Measurements from ENCODE around the gene HLF.

The HLF gene

DNA sequence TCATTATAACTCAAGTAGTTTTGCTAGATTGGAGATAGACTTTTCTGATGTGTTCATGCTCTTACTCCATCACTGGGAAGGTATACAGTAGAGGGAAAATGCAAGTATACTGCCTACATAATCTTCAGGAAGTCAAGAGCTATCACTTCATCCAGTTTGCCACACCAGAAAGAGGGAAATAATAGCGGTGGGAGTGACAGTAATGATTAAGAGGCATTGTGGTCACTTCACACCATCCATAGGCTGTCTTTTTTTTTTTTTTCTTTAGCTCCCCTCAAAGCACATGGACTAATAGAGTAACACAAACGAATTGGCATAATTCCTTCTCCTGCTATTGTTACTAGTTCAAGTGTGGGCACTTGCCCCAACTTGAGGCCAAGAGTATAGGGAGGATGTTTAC, 28.4 kb upstream of the HLF start:
- Histone ChIP-seq H2BK120ac (ENCODE audit: low read depth, low read length) (no peak overlapping the region), H3K23ac (ENCODE audit: low read length in 2 of 2) (no peak overlapping the region), H3K18ac (ENCODE audit: low read depth in 1 of 2, low read length in 2 of 2) (no peak overlapping the region), H3K4me3 (ENCODE audit: insufficient read depth in 1 of 2, low read depth in 1 of 2, low read length in 2 of 2) (no peak overlapping the region), H2BK15ac (ENCODE audit: low read depth, poor library complexity, severe bottlenecking) (no peak overlapping the region), H3K27ac (ENCODE audit: low read length, poor library complexity, severe bottlenecking) (no peak overlapping the region), H3K4me1 (ENCODE audit: control insufficient read depth, insufficient read depth, low read depth, low read length) (peaks cover 6% of the 10 kb centered on the region), H3K27me3 (ENCODE audit: control insufficient read depth in 1 of 2, insufficient read depth in 1 of 2, low read length in 2 of 2) (peaks cover 9 to 14% of the 10 kb centered on the region in 2 experiments), H3K4me2 (ENCODE audit: low read length, poor library complexity, severe bottlenecking) (no peak overlapping the region), H3K36me3 (ENCODE audit: control insufficient read depth in 1 of 2, insufficient read depth in 2 of 2, low read depth in 1 of 2, low read length in 2 of 2) (no peaks in the 10 kb centered on the region), H2BK5ac (ENCODE audit: low read depth, low read length, poor library complexity, severe bottlenecking) (no peak overlapping the region), H3K14ac (ENCODE audit: low read length in 2 of 2) (no peak overlapping the region), H4K91ac (ENCODE audit: low read length) (no peak overlapping the region), H2BK12ac (ENCODE audit: low read length in 2 of 2) (no peak overlapping the region), H3K9ac (ENCODE audit: low read length) (no peak overlapping the region), H4K8ac (ENCODE audit: low read length) (no peak overlapping the region), H2AFZ (ENCODE audit: low read depth, low read length) (no peak overlapping the region), H3K4ac (ENCODE audit: low read depth in 1 of 2, low read length in 2 of 2) (no peak overlapping the region), H2AK5ac (ENCODE audit: low read length, severe bottlenecking) (no peak overlapping the region), H3K9me3 (ENCODE audit: control insufficient read depth, low read length) (no peaks in the 10 kb centered on the region), H3K79me1 (replicated peaks; ENCODE audit: low read length, poor library complexity, severe bottlenecking) (no peaks in the 10 kb centered on the region)
- no peak for DNase-seq
- WGBS, result no CpG with 5 or more reads among the region's 2 CpGs

DNA sequence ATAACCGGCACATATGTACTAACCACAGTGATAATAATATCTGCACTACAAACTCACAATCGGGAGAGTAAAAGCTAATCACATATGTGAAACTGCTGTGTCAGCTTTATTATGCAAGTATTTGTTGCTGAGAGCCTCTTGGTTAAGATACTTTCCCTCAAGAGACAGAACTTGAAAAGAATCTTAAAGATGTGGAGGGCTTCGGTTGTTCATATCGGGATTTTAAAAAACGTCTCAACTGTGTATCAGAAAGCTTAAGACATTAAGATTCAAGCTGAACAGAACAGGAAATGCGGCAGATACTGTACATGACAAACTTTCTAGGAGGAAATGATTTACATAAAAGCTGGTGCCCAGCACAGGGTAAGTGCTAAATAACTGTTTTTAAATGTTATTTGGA, 27.5 kb upstream of the HLF start:
- H3K4ac ChIP-seq (ENCODE audit: low read depth in 1 of 2, low read length in 2 of 2), result no peak overlapping the region
- H2AFZ ChIP-seq (ENCODE audit: low read depth, low read length), result no peak overlapping the region
- peaks cover 6% of the 10 kb centered on the region for H3K4me1 ChIP-seq (ENCODE audit: control insufficient read depth, insufficient read depth, low read depth, low read length)
- H3K27me3 ChIP-seq (ENCODE audit: control insufficient read depth in 1 of 2, insufficient read depth in 1 of 2, low read length in 2 of 2), result peaks cover 13 to 14% of the 10 kb centered on the region in 2 experiments
- H4K91ac ChIP-seq (ENCODE audit: low read length), result no peak overlapping the region
- no peak overlapping the region for H3K23ac ChIP-seq (ENCODE audit: low read length in 2 of 2)
- no peaks in the 10 kb centered on the region for H3K36me3 ChIP-seq (ENCODE audit: control insufficient read depth in 1 of 2, insufficient read depth in 2 of 2, low read depth in 1 of 2, low read length in 2 of 2)
- WGBS, result 80% methylated on average over 6 of the region's 6 CpGs
- H3K18ac ChIP-seq (ENCODE audit: low read depth in 1 of 2, low read length in 2 of 2), result no peak overlapping the region
- no peak overlapping the region for H3K4me2 ChIP-seq (ENCODE audit: low read length, poor library complexity, severe bottlenecking)
- no peak overlapping the region for H2BK120ac ChIP-seq (ENCODE audit: low read depth, low read length)
- H3K27ac ChIP-seq (ENCODE audit: low read length, poor library complexity, severe bottlenecking), result no peak overlapping the region
- no peak overlapping the region for H2AK5ac ChIP-seq (ENCODE audit: low read length, severe bottlenecking)
- H2BK5ac ChIP-seq (ENCODE audit: low read depth, low read length, poor library complexity, severe bottlenecking), result no peak overlapping the region
- peak overlapping the region; percentile 85 for H3K9ac ChIP-seq (ENCODE audit: low read length)
- peak overlapping the region in 1 of 2 experiments; percentile 17 for H3K4me3 ChIP-seq (ENCODE audit: insufficient read depth in 1 of 2, low read depth in 1 of 2, low read length in 2 of 2)
- no peak for DNase-seq
- no peak overlapping the region for H4K8ac ChIP-seq (ENCODE audit: low read length)
- no peak overlapping the region for H3K14ac ChIP-seq (ENCODE audit: low read length in 2 of 2)
- H2BK12ac ChIP-seq (ENCODE audit: low read length in 2 of 2), result no peak overlapping the region
- no peaks in the 10 kb centered on the region for H3K9me3 ChIP-seq (ENCODE audit: control insufficient read depth, low read length)
- H2BK15ac ChIP-seq (ENCODE audit: low read depth, poor library complexity, severe bottlenecking), result no peak overlapping the region
- H3K79me1 ChIP-seq (replicated peaks; ENCODE audit: low read length, poor library complexity, severe bottlenecking), result no peaks in the 10 kb centered on the region

DNA sequence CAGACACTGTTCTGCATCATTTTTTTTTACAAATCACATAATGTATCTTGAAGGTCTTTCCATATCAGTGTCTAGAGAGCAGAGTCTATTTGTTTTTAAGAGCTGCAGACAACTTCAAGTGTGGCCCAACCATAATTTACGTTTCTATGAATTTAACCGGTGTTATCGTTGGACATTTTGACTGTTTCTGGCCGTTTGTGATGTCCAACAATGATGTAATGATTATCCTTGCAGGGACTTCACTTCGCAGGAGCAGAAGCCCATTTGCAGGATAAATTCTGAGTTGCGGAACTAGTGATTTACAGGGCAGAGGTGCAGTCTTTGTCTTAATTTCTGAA, 26.9 kb upstream of the HLF start:
- Histone ChIP-seq H3K27me3 (ENCODE audit: control insufficient read depth in 1 of 2, insufficient read depth in 1 of 2, low read length in 2 of 2) (peaks cover 13 to 14% of the 10 kb centered on the region in 2 experiments), H3K23ac (ENCODE audit: low read length in 2 of 2) (no peak overlapping the region), H3K4me1 (ENCODE audit: control insufficient read depth, insufficient read depth, low read depth, low read length) (peaks cover 6% of the 10 kb centered on the region), H3K14ac (ENCODE audit: low read length in 2 of 2) (no peak overlapping the region), H3K9ac (ENCODE audit: low read length) (peak overlapping the region; percentile 85), H2BK120ac (ENCODE audit: low read depth, low read length) (no peak overlapping the region), H3K4me2 (ENCODE audit: low read length, poor library complexity, severe bottlenecking) (peak overlapping the region; percentile 98), H2AFZ (ENCODE audit: low read depth, low read length) (peak overlapping the region; percentile 51), H3K36me3 (ENCODE audit: control insufficient read depth in 1 of 2, insufficient read depth in 2 of 2, low read depth in 1 of 2, low read length in 2 of 2) (no peaks in the 10 kb centered on the region), H3K4ac (ENCODE audit: low read depth in 1 of 2, low read length in 2 of 2) (no peak overlapping the region), H4K91ac (ENCODE audit: low read length) (no peak overlapping the region), H2AK5ac (ENCODE audit: low read length, severe bottlenecking) (no peak overlapping the region), H4K8ac (ENCODE audit: low read length) (peak overlapping the region; percentile 46), H2BK5ac (ENCODE audit: low read depth, low read length, poor library complexity, severe bottlenecking) (no peak overlapping the region), H3K18ac (ENCODE audit: low read depth in 1 of 2, low read length in 2 of 2) (peak overlapping the region in 1 of 2 experiments; percentile 2), H3K79me1 (replicated peaks; ENCODE audit: low read length, poor library complexity, severe bottlenecking) (no peaks in the 10 kb centered on the region), H3K9me3 (ENCODE audit: control insufficient read depth, low read length) (no peaks in the 10 kb centered on the region), H2BK15ac (ENCODE audit: low read depth, poor library complexity, severe bottlenecking) (no peak overlapping the region), H3K4me3 (ENCODE audit: insufficient read depth in 1 of 2, low read depth in 1 of 2, low read length in 2 of 2) (peak overlapping the region in 1 of 2 experiments; percentile 88), H2BK12ac (ENCODE audit: low read length in 2 of 2) (no peak overlapping the region), H3K27ac (ENCODE audit: low read length, poor library complexity, severe bottlenecking) (no peak overlapping the region)
- no peak for DNase-seq
- 62% methylated on average over 6 of the region's 6 CpGs for WGBS

DNA sequence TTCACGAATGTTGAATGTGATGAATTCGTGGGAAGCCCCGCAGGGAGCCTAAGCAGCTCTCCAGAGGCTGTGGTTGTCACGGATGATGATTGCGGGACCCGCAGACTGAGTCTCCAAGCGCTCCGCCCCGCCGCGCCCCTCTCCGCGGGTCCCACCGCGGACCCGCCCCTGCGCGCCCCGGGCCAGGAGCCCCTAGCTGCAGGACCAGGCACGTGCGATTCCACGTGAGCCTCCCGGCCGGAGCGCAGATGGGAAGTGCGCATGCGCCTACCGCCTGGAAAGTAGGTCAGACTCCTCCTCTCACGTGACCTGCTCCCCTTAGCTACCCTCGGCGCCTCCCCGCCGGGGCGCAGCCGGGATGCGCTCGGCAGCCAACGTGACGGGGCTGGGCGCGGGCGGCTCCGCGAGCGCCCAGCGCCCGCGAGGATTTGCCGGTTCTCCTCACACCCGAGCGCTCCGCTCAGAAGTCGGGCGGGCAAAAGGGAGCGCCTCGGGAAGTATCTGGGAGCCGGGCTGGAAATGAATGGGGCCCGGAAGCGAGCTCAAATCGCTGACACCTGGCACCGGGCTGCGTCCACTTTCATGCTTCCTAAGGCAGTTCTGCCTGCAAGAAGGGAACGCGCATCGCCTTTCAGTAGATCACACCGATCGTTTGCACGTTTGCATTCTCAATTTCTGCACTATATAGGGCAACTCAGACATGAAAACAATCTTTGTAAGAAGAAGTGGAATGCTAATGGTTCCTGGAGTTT, 26.4 kb upstream of the HLF start:
- H3K79me1 ChIP-seq (replicated peaks; ENCODE audit: low read length, poor library complexity, severe bottlenecking), result no peaks in the 10 kb centered on the region
- H3K4me2 ChIP-seq (ENCODE audit: low read length, poor library complexity, severe bottlenecking), result peak overlapping the region; percentile 98
- no peaks in the 10 kb centered on the region for H3K36me3 ChIP-seq (ENCODE audit: control insufficient read depth in 1 of 2, insufficient read depth in 2 of 2, low read depth in 1 of 2, low read length in 2 of 2)
- peak overlapping the region in 1 of 2 experiments; percentile 75 for H3K14ac ChIP-seq (ENCODE audit: low read length in 2 of 2)
- no peak overlapping the region for H3K4ac ChIP-seq (ENCODE audit: low read depth in 1 of 2, low read length in 2 of 2)
- H2BK120ac ChIP-seq (ENCODE audit: low read depth, low read length), result no peak overlapping the region
- H2AFZ ChIP-seq (ENCODE audit: low read depth, low read length), result peak overlapping the region; percentile 90
- H3K4me1 ChIP-seq (ENCODE audit: control insufficient read depth, insufficient read depth, low read depth, low read length), result peaks cover 6% of the 10 kb centered on the region
- H3K9me3 ChIP-seq (ENCODE audit: control insufficient read depth, low read length), result no peaks in the 10 kb centered on the region
- peak; percentile 83 for DNase-seq
- no peak overlapping the region for H4K91ac ChIP-seq (ENCODE audit: low read length)
- no peak overlapping the region for H3K23ac ChIP-seq (ENCODE audit: low read length in 2 of 2)
- H2BK5ac ChIP-seq (ENCODE audit: low read depth, low read length, poor library complexity, severe bottlenecking), result no peak overlapping the region
- H3K27ac ChIP-seq (ENCODE audit: low read length, poor library complexity, severe bottlenecking), result no peak overlapping the region
- H3K18ac ChIP-seq (ENCODE audit: low read depth in 1 of 2, low read length in 2 of 2), result peak overlapping the region in 1 of 2 experiments; percentile 83
- H2BK15ac ChIP-seq (ENCODE audit: low read depth, poor library complexity, severe bottlenecking), result no peak overlapping the region
- WGBS, result 1% methylated on average over 40 of the region's 68 CpGs
- H3K9ac ChIP-seq (ENCODE audit: low read length), result peak overlapping the region; percentile 85
- no peak overlapping the region for H2BK12ac ChIP-seq (ENCODE audit: low read length in 2 of 2)
- H3K27me3 ChIP-seq (ENCODE audit: control insufficient read depth in 1 of 2, insufficient read depth in 1 of 2, low read length in 2 of 2), result peaks cover 13 to 14% of the 10 kb centered on the region in 2 experiments
- H2AK5ac ChIP-seq (ENCODE audit: low read length, severe bottlenecking), result no peak overlapping the region
- peak overlapping the region; percentile 46 for H4K8ac ChIP-seq (ENCODE audit: low read length)
- H3K4me3 ChIP-seq (ENCODE audit: insufficient read depth in 1 of 2, low read depth in 1 of 2, low read length in 2 of 2), result peak overlapping the region; percentile 59 to 88

All from mesenchymal stem cell (in vitro differentiated cells and primary cell).